NCI-H2196 treated with DMSO at 0.1 percent for 48 hours (cell line): ENCODE measurements around the gene KCNMA1.
"Not testable (repeated sequence)": the region's sequence is repeated elsewhere in the genome, so short reads cannot be mapped to it uniquely, and the experiment has no call there.

Source experiments
- DNase-seq: peaks from one replicate; lab custom pipeline; 2025; ENCODE audit not compliant: unreplicated experiment; lab: John Stamatoyannopoulos, UW

The KCNMA1 gene

GRCh38 chr10:77605466-77605865, 32.1 kb downstream of the KCNMA1 start:
- DNase-seq: no peak

DNA sequence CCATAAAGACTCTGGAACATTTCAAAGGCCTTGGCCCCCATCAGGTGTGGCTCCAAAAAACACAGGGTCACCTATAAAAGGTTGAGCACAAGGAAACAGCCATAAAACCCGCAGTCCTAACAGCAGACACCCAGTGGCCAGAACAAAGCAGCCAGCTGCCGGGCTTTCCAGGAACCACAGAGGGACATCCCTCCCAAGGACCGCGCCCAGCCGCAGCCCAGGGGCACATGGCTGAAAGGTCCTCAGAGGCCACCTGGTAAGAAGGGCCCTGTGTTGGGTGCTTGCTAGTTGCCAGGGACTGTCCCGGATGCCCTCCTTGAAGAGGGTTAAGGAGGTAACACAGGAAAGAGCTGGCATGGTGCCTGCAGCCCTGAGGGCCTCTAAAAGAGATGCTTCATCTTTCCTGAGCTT, 32.7 kb downstream of the KCNMA1 start:
- DNase-seq: no peak

DNA sequence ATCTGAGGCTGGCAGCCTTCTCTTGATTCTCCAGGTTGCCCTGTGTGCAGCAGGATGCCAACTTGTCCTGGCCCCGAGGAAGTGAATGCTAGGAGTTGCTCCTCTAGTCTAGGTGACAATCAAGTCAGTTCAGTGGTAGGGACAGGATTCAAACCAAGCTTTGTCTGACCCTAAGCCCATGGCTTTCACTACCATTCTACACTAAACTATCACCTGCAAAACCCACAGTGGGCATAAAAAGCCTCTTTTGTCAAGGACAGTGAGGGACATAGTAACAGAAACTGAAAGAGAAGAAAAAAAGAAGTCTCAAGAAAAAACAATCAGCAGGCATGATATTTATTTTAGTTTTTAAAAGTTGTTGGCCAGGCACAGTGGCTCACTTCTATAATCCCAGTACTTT, 33.5 kb downstream of the KCNMA1 start:
- DNase-seq: no peak

GRCh38 chr10:77603534-77603927, 34.1 kb downstream of the KCNMA1 start:
- DNase-seq: no peak

- DNase-seq: no peak
Observed at GRCh38 chr10:77602913-77603533, 34.6 kb downstream of the KCNMA1 start.

DNA sequence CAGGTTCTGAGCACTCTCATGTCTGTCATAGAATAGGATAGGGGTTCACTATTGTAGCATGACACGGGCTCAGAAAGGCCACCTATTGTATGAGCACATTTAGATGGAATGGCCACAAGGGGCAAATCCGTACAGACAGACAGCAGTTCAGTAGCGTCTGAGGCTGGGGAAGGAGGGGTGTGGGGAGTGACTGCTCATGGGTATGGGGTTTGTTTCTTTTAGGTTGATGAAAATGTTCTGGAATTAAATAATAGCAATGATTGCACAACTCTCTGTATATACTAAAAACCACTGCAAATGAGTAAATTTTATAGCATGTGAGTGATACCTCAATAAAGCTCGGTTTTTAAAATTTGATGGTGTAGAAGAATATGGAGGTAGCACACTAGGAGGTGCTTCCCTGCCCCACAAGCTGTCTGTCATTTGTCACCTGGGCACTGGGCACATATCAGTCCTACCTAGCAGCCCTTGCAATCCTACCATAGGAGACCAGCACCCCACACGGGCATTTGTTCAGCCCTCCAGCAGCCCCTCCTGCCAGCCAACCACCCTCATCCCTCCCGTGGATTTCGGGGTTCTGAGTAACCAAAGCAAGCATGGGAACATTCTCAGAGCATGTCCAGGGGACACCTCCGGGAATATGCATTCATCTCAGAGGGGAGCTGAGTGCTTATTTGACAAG, 35.2 kb downstream of the KCNMA1 start:
- DNase-seq: no peak

DNA sequence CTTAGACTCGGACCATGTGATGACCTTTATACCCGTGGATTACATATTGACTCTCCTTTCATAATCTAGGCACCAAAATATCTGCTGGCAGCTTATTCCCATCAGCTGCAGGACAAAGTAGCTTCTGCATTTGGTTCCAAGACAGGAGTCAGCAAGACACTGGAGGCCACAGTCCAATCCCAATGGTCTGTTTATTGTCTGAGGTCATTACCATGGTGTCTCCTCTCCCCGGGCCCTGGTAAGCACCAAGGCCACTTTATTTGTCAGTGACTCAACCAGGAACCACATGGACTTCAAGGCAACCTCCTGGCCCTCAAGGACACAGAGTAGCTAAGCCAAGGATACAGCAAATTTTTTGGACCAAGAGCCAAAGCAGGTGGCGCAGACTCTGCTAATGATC, 36.1 kb downstream of the KCNMA1 start:
- DNase-seq: no peak

DNA sequence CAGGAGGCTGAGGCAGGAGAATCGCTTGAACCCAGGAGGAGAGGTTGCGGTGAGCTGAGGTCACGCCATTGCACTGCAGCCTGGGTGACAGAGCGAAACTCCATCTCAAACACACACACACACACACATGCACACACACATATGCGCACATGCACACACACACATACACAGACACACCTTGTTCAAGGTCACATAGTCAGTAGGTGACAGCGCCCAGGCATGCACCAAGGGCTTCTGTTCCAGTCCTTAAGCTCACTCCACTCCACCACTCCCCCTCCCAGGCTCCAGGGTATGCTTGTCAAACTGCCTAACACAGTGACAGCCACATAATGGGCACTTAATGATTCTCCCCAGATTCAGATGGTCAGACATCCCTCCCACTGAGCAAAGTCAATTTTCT, 37.0 kb downstream of the KCNMA1 start:
- no peak for DNase-seq

DNA sequence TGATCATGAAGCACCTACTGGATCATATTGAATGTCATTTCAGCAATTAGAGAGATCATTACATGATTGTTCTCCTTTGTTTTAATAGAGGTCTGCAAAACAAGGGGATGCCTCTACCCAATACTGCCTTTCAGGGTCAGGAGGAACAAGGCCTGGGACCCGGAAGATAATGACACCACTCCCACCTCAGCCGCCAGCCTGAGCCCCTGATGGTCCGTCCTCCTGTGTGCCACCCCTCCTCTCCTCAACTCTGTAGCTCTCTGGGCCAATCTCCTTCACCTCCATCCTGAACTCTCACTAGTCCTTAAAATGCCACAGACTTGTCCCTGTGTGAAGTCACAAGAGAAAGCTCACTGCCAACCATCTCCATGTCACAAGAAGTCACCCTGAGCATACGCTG, 38.0 kb downstream of the KCNMA1 start:
- no peak for DNase-seq

GRCh38 chr10:77598606-77599005, 39.0 kb downstream of the KCNMA1 start:
- no peak for DNase-seq

DNA sequence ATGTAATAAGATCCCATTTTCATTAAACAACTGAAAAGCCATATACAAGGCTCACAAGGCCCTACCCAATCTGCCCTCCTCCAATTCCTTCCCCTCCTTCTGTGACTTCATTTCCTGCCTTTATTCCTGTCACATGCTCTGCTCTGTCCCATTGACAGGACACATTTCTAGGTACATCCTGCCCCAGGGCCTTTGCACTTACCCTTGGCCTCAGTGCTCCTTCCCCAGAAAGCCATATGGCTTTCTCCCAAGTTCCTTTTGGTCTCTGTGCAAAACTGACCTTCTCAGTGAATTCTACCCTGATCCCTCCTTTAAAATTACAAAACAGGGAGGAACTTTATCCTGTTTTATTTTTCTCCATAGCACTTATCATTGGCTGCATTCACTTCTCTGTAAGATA, 40.0 kb downstream of the KCNMA1 start:
- DNase-seq: no peak

GRCh38 chr10:77594471-77594783, 43.2 kb downstream of the KCNMA1 start:
- DNase-seq: no peak

DNA sequence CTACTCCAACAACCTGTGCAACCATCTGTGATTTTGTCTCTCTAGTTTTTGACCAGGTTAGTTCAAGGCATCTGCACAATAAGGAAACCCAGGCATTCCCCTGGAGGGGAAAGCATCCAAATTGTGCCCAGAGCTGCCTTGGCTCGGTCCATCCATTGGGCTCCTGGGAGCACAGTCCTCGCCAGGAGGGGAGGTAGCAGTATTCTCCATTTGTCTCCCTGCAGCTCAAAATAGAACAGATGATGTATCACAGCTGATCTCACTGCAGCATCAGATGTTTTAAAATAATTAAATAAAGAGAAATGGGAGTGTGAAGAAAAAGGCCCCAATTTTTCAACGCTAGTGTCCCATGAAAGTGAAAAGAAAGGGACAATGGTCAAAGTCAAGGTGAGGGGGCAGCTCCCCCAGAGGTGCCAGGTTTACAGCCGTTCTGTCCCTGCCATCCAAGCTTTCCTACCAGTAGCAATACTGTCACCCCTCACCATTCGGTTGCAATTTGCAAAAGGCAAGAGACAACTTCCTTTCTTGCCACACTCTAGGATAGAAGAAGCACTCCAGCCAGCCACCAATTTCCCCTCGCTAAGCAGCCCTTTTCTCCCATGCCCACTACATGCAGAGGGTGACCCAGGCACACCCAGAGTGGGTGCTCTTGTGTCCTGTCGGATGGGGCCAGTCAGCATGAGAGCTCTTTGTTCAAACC, 43.7 kb downstream of the KCNMA1 start:
- no peak for DNase-seq

GRCh38 chr10:77592946-77593636, 44.5 kb downstream of the KCNMA1 start:
- DNase-seq: no peak

GRCh38 chr10:77592510-77592909, 45.1 kb downstream of the KCNMA1 start:
- no peak for DNase-seq

DNA sequence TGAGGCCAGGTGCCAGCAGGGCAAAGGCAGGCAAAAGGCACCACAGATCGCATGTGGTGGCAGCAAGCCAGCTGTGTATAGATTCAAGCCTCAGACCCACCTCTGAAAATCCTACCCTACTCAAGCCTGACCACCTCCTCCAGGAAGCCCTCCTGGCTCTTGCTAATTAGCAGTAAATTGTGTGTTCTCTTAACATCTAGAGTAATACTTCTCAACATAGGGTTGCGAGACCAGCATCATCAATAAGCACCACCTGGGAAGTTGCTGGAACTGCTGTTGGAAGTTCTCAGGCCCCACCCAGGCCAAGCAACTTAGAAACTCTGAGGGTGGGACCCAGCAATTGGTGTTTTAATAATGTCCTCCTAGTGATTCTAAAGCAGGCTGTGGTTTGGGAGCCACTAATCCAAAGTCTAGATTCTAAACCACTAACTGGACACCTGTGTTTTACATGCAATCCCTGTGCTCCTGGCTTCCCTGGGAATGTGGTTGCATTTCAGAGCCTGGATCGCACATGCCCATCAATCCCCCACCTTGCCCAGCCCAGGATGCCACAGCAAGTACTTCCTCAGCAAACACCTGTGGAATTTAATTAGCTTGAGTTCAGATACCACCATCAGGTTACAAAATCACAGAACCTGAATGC, 46.2 kb downstream of the KCNMA1 start:
- DNase-seq: no peak

- no peak for DNase-seq
Observed at GRCh38 chr10:77590344-77591237, 47.0 kb downstream of the KCNMA1 start.

DNA sequence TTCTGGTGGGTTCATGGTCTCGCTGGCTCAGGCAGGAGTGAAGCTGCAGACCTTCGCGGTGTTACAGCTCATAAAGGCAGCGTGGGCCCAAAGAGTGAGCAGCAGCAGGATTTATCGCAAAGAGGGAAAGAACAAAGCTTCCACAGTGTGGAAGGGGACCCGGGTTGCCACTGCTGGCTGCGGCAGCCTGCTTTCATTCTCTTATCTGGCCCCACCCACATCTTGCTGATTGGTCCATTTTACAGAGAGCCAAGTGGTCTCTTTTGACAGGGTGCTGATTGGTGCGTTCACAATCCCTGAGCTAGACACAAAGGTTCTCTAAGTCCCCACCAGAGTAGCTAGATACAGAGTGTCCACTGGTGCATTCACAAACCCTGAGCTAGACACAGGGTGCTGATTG, 47.9 kb downstream of the KCNMA1 start:
- not testable (repeated sequence) for DNase-seq

GRCh38 chr10:77588886-77589285, 48.7 kb downstream of the KCNMA1 start:
- no peak for DNase-seq

- DNase-seq: no peak
Observed at GRCh38 chr10:77587416-77587790, 50.2 kb downstream of the KCNMA1 start.
